ENCODE results near the gene ASCL4.

DNA sequence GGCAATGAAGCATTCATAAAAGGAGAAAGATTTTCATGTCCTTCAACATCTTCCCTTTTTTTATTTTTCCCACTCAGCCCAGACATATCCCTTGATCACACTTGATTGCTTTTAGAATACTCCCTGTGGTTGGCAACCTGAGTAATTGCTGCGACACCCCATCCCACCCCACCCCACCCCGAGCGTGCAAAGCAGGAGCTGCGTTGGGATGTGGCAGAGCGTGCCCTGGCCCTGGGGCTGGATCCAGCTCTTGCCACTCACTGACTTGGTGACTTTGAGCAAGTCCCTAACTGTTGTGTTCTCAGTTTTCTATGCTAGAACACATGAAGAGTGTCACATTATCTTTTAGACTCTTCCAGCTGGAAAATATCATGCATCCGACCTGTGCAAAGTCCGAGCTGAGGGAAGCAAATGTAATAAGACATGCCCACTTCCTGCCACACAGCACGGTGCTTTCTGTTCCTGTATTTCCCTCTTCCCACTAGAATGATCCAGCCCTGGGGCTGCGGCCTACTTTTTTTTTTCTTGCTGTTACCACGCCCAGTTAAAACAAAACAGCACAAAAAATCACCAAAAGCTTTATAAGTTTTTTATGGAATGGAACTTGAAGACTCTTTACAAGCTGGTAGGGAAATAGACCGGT lies 4.0 kb downstream of the ASCL4 start:
- TF ChIP-seq, protein P1, sequence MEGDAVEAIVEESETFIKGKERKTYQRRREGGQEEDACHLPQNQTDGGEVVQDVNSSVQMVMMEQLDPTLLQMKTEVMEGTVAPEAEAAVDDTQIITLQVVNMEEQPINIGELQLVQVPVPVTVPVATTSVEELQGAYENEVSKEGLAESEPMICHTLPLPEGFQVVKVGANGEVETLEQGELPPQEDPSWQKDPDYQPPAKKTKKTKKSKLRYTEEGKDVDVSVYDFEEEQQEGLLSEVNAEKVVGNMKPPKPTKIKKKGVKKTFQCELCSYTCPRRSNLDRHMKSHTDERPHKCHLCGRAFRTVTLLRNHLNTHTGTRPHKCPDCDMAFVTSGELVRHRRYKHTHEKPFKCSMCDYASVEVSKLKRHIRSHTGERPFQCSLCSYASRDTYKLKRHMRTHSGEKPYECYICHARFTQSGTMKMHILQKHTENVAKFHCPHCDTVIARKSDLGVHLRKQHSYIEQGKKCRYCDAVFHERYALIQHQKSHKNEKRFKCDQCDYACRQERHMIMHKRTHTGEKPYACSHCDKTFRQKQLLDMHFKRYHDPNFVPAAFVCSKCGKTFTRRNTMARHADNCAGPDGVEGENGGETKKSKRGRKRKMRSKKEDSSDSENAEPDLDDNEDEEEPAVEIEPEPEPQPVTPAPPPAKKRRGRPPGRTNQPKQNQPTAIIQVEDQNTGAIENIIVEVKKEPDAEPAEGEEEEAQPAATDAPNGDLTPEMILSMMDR (conservative IDR thresholded peaks at IDR 0.05; ENCODE audit: low read length): no peak
- no peak for TF ChIP-seq EZH2phosphoT487 (IDR thresholded peaks at IDR 0.05; ENCODE audit: borderline replicate concordance, low read depth, low read length)

Data from OCI-LY7 (cell line).